Activated naive CD8-positive, alpha-beta T cell treated with anti-CD3 and anti-CD28 coated beads, Interleukin-2, amount 10 ng/mL, durations not matched to agents 7 days and 5 days (primary cell): ENCODE results near the gene ABLIM2. TPM values are rescaled to one million over a fixed set of nuclear protein-coding genes. Genes with fewer than 3 reads are reported as not detected.

Experiments used
- microRNA-seq: library from miRNA; unstranded; fragments of <30 nt; microRNA quantifications from one replicate; pipeline ENCODE4 v1.2.0, GENCODE V29; 2022
- total RNA-seq, 2 experiments: library from RNA; stranded (reverse); gene quantifications; one replicate each; pipeline ENCODE4 v1.2.3, GENCODE V29; 2021

Gene ABLIM2
- total RNA-seq, 2 experiments from 2014 or later: 1.7 to 2.5 TPM

Small RNAs within 50 kb of the gene (microRNA-seq; reads per million reads assigned to microRNA genes)
- 744 reads per million, percentile 78 among the genes with 10 or more reads in this experiment for gene MIR95

Other genes with a start within 250 kb of the ABLIM2 start
- gene AFAP1, start 219.0 kb downstream of the ABLIM2 start, total RNA-seq: 10 to 100 TPM in 1 of 2 experiments, 1 to 10 TPM in 1; 9.9 to 12.2 TPM
- 10 to 100 TPM; 14.8 to 15.7 TPM for gene SH3TC1, start 40.5 kb upstream of the ABLIM2 start, total RNA-seq
- gene HTRA3, start 110.9 kb upstream of the ABLIM2 start, total RNA-seq: not detected